Loucy (cell line): ENCODE data around the gene TOE1.

ENCODE experiments used
- CTCF ChIP-seq: fragments of 200-600 bp; sonication (generic); conservative IDR thresholded peaks from 2 replicates; pipeline ENCODE4 v1.5.1; 2014; ENCODE audit warnings: mild to moderate bottlenecking, antibody characterized with exemption, low read length
- EZH2phosphoT487 ChIP-seq: fragments of 200-600 bp; IDR thresholded peaks from 2 replicates; pipeline ENCODE4 v1.6.1; 2018; ENCODE audit warnings: antibody characterized with exemption, mild to moderate bottlenecking, moderate library complexity, borderline replicate concordance

DNA sequence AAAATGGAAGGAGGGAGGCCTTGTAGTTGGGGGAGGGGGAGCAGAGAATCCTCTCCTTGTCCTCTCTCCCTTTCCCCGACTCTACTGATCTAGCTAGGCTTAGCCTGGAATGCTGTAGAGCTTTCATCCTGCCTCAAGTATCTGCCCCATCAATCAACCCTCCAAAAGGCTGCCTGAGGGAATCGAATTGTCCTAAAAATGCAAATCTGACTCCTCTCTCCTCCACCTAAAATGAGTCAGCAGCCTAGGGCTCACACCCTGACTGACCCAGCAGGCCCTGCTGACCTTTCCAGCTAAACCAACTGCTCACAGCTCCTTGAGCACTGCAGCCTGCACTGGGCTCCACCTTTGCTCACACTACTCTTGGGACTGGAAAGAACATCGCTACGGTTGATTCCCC lies 10.5 kb upstream of the TOE1 start:
- no peak for TF ChIP-seq CTCF
- TF ChIP-seq EZH2phosphoT487 = no peak
